Progenitor cell of endocrine pancreas (in vitro differentiated cells): ENCODE data around the gene FLRT2. TPM values are rescaled to one million over a fixed set of nuclear protein-coding genes. Genes with fewer than 3 reads are reported as not detected.
A peak's percentile ranks its signal among the peaks of the same experiment; 100 is the strongest.

Experiments used
- DNase-seq: peaks from one replicate; pipeline ENCODE4 v3.0.0; 2021; ENCODE audit warnings: low spot score; ENCODE audit not compliant: unreplicated experiment
- H3K27ac Mint-ChIP-seq: 2 replicates; pipeline ENCODE4 v1.8.0; 2021; ENCODE audit warnings: mild to moderate bottlenecking, moderate library complexity, mixed read lengths
- H3K27me3 Mint-ChIP-seq: 2 replicates; pipeline ENCODE4 v1.8.0; 2021; ENCODE audit warnings: mixed read lengths
- H3K36me3 Mint-ChIP-seq: 2 replicates; pipeline ENCODE4 v1.8.0; 2022; ENCODE audit warnings: mixed read lengths; ENCODE audit not compliant: insufficient read depth
- H3K4me1 Mint-ChIP-seq: 2 replicates; pipeline ENCODE4 v1.8.0; 2021; ENCODE audit warnings: low read depth, mixed read lengths
- H3K4me3 Mint-ChIP-seq: 2 replicates; pipeline ENCODE4 v1.8.0; 2021; ENCODE audit warnings: low read depth, mild to moderate bottlenecking, moderate library complexity, mixed read lengths
- H3K9me3 Mint-ChIP-seq: 2 replicates; pipeline ENCODE4 v1.8.0; 2021; ENCODE audit warnings: low read depth, mixed read lengths
- total RNA-seq: library from RNA; stranded (reverse); gene quantifications from 2 replicates; pipeline ENCODE4 v1.2.1, GENCODE V29; 2021
- TF ChIP-seq, protein P1 (sequence below): fragments of 200-600 bp; sonication (generic); IDR thresholded peaks from one replicate; pipeline ENCODE4 v1.5.0; 2021; ENCODE audit warnings: antibody characterized with exemption, mild to moderate bottlenecking; ENCODE audit not compliant: unreplicated experiment

The FLRT2 gene
- total RNA-seq, 1 donor from 2014 or later = 312 TPM

DNA sequence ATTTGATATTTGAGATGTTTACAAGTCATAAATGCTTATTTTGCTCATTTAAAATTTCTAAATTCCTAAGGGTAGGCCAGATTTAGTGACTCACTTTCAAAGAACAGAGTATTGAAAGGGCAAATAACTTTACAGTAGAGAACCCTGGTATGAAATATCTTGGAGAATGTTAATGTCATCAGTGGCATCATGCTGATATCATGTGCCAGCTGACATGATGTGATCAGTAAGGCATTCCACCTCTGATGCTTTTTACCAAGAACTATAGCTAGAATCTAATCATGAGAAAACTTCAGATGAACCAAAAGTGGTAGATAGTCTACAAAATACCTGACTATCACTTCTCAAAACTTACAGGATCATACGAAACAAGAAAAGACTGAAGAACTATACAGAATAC lies 2.9 kb upstream of the FLRT2 start:
- H3K4me3 Mint-ChIP-seq = peak overlapping the region; percentile 86
- TF ChIP-seq, protein P1, sequence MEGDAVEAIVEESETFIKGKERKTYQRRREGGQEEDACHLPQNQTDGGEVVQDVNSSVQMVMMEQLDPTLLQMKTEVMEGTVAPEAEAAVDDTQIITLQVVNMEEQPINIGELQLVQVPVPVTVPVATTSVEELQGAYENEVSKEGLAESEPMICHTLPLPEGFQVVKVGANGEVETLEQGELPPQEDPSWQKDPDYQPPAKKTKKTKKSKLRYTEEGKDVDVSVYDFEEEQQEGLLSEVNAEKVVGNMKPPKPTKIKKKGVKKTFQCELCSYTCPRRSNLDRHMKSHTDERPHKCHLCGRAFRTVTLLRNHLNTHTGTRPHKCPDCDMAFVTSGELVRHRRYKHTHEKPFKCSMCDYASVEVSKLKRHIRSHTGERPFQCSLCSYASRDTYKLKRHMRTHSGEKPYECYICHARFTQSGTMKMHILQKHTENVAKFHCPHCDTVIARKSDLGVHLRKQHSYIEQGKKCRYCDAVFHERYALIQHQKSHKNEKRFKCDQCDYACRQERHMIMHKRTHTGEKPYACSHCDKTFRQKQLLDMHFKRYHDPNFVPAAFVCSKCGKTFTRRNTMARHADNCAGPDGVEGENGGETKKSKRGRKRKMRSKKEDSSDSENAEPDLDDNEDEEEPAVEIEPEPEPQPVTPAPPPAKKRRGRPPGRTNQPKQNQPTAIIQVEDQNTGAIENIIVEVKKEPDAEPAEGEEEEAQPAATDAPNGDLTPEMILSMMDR = no peak

DNA sequence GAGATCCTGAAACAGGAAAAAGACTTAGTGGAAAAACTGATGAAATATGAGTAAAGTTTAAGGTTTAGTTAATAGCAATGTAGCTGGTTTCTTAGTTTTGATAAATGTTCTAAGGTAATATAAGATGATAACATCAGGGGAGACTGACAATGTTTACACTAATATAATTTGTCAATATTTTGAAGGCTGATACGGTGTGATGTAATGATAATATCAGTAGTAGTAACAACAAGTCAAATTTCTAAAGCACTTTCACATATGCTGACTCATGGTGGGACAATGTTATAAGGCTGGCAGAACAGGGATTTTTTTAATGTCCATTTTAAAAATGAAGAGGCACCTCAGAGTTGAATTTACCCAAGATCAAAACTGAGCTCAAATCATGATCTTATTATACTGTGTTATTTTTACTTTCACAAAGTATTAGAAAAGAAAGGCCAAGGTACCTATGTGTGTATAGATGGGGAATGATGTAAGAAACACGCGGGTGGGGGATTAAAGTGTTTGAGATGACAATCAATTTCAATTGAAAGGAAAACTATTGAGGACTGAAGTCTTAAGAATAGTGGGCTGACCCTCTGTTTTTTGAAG lies 2.4 kb upstream of the FLRT2 start:
- no peak for DNase-seq
- H3K36me3 Mint-ChIP-seq = peaks cover 6% of the 10 kb centered on the region
- peaks cover 4% of the 10 kb centered on the region for H3K27me3 Mint-ChIP-seq
- peaks cover 33% of the 10 kb centered on the region for H3K4me1 Mint-ChIP-seq
- H3K9me3 Mint-ChIP-seq = no peaks in the 10 kb centered on the region
- TF ChIP-seq, protein P1 = no peak
- H3K4me3 Mint-ChIP-seq = peak overlapping the region; percentile 86
- H3K27ac Mint-ChIP-seq = peak overlapping the region; percentile 90

More for the DNA sequence above, 2.9 kb upstream of the FLRT2 start:
- peaks cover 5% of the 10 kb centered on the region for H3K36me3 Mint-ChIP-seq
- no peaks in the 10 kb centered on the region for H3K9me3 Mint-ChIP-seq
- peaks cover 32% of the 10 kb centered on the region for H3K4me1 Mint-ChIP-seq
- H3K27ac Mint-ChIP-seq = no peak overlapping the region
- DNase-seq = no peak
- peaks cover 4% of the 10 kb centered on the region for H3K27me3 Mint-ChIP-seq

DNA sequence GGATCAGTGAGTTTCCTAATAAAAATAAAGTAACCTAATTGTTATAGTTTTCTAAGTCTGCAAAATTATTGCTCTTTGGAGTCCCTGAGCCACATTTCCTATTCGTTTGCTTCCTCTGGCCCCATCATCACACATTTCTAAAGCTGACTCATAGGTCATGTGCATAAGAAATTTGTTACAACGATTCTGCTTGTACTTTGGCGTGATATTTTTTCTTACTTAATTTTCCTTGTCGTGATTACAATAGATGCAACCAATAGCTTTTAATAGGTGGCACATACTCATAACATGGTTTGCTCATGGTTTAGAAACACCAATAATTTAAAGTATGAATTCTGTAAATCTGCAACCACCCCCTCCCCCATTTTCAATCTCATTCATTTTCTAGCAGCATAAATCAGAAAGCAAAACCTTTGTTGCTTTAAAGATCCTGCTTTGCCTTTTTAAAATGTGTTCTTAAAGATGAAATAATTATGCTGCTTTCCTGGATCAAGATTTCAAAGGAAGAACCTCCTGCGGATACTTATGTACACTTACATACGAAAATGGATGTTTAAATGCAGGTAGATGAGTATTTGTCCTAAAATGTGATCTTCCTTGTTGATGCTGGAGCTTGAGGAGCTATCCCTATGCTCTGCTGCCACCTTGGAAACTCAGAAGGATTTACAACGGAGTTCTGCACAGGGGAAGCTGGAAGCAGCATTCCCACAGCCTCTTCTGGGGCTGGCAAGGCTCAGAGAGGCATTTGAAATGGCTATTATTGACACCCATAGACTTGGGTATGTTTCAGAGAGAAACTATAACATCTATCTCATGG lies 1.7 kb upstream of the FLRT2 start:
- peak overlapping the region; percentile 86 for H3K4me3 Mint-ChIP-seq
- H3K27me3 Mint-ChIP-seq = peaks cover 4% of the 10 kb centered on the region
- H3K36me3 Mint-ChIP-seq = peaks cover 9% of the 10 kb centered on the region
- TF ChIP-seq, protein P1 = peak; percentile 72
- peak overlapping the region; percentile 90 for H3K27ac Mint-ChIP-seq
- peaks cover 35% of the 10 kb centered on the region for H3K4me1 Mint-ChIP-seq
- H3K9me3 Mint-ChIP-seq = no peaks in the 10 kb centered on the region
- no peak for DNase-seq

DNA sequence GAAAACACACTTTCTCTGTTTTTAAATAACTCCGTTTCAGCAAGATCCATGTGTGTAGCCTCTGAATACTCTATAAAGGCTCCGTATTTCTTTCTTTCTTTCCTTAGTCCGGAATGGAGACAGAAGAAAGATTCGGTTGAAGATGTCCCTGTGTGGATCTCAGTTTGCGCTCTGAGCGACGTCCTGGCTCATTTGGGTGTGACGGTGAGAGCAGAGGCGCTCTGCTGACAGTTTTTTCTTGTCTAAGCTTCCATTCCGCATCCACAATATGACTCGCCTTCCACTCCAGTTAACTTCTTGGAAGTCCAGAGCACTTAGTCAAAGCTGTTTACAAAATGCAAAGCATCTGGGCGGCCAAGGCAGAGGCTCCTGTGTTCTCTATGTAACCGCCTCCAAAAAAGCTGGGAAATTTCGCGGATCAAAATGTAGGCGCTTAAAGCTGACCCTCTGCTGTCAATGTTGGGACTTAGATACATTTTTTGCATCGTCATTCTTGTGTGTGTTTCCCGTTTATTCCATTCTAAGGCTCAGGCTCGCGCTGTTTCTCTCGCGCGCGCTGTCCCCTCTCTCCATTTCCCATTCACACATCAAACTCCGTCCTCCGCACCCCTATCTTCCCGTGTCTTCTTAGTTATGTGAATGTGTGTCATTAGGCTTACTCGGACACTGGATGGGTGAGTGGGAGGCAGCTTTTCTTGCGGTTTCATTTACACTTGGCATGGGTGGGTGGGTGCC lies 880 bp upstream of the FLRT2 start:
- no peak for DNase-seq
- Mint-ChIP-seq H3K36me3 (peaks cover 9% of the 10 kb centered on the region), H3K4me1 (peaks cover 35% of the 10 kb centered on the region), H3K4me3 (peak overlapping the region; percentile 86), H3K27ac (peak overlapping the region; percentile 90), H3K9me3 (no peaks in the 10 kb centered on the region), H3K27me3 (peaks cover 4% of the 10 kb centered on the region)
- TF ChIP-seq, protein P1 = no peak

DNA sequence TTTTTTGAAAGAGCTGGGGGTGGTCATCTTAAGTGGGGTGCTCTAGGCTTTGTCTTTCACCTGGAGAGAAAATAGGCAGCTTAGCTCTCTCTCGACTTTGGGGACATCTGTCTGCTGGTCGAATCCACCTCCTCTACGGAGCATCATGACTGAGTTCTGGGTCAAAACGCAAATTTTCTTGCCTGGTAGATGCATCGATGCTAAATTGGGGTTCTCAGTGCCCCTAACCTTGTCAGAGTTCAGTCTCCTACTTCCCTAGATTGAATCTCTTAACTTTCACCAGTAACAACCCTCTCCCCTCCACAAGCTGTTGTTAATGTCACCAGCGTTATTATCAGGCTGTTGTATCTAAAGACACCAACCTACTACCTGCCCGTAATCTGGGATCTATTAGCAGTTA lies 682 bp downstream of the FLRT2 start:
- Mint-ChIP-seq H3K36me3 (peaks cover 13% of the 10 kb centered on the region), H3K27me3 (peaks cover 4% of the 10 kb centered on the region), H3K9me3 (no peaks in the 10 kb centered on the region), H3K27ac (peak overlapping the region; percentile 90), H3K4me3 (peak overlapping the region; percentile 86), H3K4me1 (peaks cover 35% of the 10 kb centered on the region)
- TF ChIP-seq, protein P1 = no peak
- no peak for DNase-seq
